VCaP (cell line): ENCODE data around the gene CD40.

Experiments
- H3K27ac ChIP-seq: fragments of 450-650 bp; 2 replicates; pipeline ENCODE4 v1.5.1; 2017
- TF ChIP-seq, protein P1 (sequence below): fragments of 450-650 bp; conservative IDR thresholded peaks from 2 replicates; pipeline ENCODE4 v1.5.1; 2017; ENCODE audit warnings: mild to moderate bottlenecking, moderate library complexity

The CD40 gene

DNA sequence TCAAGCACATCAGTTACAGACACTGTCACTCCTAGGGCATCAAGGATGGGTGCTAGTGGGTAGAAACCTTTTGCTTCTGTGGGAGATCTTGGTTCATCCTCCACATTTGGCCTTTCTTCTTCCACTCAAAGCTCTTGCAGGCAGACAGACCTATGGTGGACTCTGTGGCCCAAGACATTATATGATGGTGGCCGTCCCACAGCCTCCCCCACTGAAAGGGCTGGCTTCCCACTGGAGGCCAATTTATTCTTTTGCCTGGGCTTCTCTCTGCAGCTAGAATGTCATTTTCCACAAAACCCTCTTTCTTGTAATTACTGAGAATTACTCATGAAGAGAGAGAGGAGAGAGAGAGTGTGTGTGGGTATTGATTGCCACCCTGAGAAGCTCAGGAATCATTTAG lies 43.8 kb downstream of the CD40 start:
- no peak overlapping the region for H3K27ac ChIP-seq
- TF ChIP-seq, protein P1, sequence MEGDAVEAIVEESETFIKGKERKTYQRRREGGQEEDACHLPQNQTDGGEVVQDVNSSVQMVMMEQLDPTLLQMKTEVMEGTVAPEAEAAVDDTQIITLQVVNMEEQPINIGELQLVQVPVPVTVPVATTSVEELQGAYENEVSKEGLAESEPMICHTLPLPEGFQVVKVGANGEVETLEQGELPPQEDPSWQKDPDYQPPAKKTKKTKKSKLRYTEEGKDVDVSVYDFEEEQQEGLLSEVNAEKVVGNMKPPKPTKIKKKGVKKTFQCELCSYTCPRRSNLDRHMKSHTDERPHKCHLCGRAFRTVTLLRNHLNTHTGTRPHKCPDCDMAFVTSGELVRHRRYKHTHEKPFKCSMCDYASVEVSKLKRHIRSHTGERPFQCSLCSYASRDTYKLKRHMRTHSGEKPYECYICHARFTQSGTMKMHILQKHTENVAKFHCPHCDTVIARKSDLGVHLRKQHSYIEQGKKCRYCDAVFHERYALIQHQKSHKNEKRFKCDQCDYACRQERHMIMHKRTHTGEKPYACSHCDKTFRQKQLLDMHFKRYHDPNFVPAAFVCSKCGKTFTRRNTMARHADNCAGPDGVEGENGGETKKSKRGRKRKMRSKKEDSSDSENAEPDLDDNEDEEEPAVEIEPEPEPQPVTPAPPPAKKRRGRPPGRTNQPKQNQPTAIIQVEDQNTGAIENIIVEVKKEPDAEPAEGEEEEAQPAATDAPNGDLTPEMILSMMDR, result no peak

DNA sequence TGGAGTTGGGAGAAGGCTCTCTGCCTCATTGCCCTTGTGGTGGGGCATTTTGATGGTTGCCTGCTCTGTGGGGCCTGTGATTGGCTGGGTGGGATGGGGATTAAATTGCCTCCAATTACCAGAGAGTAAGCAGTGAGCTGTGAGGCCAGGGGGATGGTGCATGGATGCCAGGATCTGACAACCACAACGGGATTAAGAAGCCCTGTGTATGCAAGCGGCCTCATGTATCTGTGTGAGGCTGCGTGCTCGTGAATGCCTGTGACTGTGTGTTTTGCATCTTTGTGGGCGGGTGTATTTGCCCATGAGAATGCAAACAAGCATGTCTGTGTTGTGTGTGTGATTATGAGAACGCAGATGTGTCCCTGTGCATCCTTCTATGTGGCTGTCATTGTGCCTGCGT lies 46.1 kb downstream of the CD40 start:
- TF ChIP-seq, protein P1, result no peak
- H3K27ac ChIP-seq, result no peak overlapping the region

DNA sequence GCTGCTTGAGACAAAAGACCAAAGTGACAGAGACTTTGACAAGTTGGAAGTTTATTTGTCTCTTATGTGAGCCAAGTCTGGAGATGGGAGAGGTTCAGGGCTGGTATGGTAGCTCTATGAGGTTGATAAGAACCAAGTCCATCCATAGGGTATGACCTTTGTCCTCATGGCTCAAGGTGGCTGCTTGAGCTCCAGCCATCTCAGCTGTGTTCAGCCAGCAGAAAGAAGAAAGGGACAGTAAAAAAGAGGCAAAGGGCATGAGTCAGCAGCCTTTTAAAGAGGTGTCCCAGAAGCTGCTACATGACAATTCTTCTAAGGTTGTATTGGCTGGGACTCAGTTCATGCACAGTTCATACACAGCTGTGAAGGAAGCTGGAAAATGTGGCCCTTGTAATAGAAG lies 49.0 kb downstream of the CD40 start:
- TF ChIP-seq, protein P1, result no peak

DNA sequence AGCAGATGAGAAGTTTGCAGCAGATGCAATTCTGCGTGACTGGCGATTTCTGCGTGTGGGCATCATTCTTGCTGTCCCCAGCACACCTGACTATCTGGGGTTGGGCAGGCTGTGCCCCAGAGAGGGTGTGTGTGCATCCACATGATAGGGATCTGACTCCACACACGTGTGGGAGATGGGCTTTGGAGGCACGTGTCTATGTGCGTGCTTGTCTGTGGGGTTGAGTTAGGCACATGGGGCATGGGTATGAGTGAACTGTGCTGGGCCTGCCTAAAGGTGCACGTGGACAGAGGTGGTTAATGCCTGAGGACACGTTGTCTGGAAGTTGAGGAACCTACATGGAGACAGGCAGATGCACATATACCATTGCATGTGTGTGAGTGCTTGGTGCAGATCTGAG lies 50.3 kb downstream of the CD40 start:
- no peak overlapping the region for H3K27ac ChIP-seq
- TF ChIP-seq, protein P1, result no peak

More for the DNA sequence above, 49.0 kb downstream of the CD40 start:
- H3K27ac ChIP-seq, result no peak overlapping the region

DNA sequence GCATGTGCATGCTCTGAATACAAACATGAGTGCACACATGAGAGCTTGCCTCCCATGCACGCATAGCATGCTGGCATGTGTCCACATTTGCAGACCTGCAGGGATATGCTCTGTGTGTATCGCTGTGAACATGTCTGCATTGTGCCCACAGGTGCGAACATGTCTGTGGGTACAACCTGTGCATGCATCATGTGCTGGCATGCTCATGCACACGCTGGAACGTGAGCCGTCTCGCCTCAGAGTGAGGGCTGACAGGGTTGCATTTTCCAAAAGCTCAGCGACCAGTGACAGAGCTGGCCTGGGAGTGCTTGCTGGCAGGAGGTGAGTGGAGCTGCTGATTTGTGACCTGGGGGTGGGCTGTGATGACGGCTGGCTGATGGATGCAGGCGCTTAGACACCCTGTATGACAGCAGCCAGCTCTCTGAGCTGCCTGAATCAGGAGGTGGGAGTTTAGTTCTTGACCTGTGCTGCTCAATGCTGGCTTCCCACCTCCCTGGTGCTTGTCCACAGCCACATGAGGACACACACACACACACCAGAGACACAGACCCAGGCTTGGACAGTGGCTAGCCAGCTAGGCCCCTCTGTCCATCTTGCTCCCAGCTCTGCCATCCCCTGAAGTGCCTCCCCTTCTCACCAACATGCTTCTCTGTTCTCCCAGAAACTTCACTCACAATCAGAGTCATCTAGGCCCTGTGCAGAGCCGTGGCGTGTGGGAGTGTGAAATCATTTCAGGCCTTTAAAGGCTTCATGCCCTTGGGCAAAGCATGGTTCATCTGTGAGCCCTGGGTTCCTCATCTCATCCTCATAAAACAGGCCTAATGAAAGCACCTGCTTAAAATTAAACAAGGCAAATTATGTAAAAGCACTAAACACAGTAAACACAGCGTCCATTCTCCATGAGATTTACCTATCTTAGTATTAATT lies 51.4 kb downstream of the CD40 start:
- H3K27ac ChIP-seq, result no peak overlapping the region

DNA sequence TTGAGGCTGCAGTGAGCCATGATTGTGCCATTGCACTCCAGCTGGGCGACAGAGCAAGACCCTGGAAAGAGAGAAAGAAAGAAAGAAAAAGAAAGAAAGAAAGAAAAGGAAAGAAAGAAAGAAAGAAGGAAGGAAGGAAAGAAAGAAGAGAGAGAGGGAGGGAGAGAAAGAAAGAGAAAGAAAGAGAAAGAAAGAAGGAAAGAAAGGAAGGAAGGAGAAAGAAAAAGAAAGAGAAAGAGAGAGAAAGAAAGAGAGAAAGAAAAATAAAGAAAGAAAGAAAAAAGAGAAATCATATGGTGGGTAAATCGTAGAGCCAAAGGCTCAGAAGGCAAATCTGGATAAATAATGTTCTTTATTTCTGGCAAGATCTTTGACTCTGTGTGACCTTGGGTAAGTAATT lies 53.4 kb downstream of the CD40 start:
- TF ChIP-seq, protein P1, result no peak
- H3K27ac ChIP-seq, result no peak overlapping the region

More for the DNA sequence above, 51.4 kb downstream of the CD40 start:
- TF ChIP-seq, protein P1, result no peak

DNA sequence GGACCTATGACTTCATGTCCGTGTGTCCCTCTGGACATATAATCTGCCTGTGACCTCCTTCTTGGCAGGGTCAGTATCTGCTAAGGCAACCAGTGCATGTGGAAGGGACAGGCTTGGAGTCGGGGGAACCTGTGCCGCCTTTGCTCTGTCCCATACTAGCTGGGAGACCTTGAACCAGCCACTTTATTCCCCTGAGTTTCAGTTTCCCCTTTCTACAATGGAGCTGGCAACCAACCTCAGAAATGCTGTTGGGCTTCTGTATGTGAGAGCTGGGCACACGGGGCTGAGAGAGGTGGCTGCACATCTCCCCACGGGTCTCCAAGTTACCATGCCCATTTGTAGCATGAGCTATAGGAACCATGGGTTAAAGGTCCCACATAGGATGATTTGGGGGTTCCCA lies 53.8 kb downstream of the CD40 start:
- TF ChIP-seq, protein P1, result no peak
- H3K27ac ChIP-seq, result no peak overlapping the region
